ENCODE data around the gene MAST1. TPM values are rescaled to one million over a fixed set of nuclear protein-coding genes. Genes with fewer than 3 reads are reported as not detected.
"Not testable (repeated sequence)": the region's sequence is repeated elsewhere in the genome, so short reads cannot be mapped to it uniquely, and the experiment has no call there.

Gene MAST1
- total and polyA plus RNA-seq, 5 donors: 0.20 to 0.59 (median 0.33) TPM; not detected in 1

DNA sequence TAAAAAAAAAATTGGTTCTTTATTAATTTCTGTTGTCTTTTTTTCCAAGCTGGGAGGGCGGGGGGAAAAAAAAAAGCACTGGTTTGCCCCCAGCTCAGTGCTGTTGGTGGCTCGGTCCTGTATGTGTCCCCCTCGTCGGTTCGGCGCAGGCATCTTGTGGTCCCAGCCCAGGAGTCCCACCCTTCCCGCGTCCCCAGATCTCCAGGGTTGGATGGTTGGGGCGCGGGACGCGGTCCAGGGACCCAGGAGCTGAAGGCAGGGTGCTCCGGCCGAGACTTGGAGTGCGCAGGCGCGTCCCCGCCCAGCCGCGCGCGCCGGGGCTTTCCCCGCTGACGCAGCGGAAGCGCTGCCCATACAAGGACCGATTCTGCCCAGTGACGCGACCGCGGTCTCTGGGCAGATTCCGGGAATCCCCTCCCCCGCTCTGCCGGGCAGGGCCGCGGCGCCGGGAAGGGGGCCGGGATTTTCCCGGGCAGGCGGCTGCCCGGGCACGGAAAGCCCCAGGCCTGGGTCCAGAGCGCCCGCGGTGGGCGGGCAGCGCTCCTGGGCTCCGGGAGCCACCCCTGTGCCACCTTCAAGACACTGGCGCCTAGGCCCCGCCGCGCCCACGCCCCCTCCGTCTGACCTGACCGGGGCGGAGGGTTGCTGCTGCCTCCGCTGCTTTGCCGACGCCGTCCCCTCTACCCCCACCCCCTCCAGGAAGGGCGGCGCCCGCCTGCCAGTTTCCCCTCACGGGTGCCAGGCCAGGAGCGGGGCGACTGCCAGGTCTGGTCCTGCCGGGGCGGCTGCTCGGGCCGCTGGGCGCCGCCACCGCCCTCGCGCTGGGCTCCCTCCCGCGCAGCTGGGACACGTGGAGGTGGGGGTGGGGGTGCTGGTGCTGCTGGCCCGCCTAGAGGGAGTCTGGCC lies 44.8 kb upstream of the MAST1 start:
- WGBS: under 1% methylated on average over 81 of the region's 81 CpGs
- H3K27ac ChIP-seq (ENCODE audit: low read length): peak overlapping the region; percentile 94
- no peaks in the 10 kb centered on the region for H3K4me1 ChIP-seq (ENCODE audit: control insufficient read depth, insufficient read depth, low read length)
- H3K4me3 ChIP-seq (ENCODE audit: low read length): peak overlapping the region; percentile 82
- intact Hi-C loops (cut with DNase I): loop anchor here in 1 of 4 donors (2.0 kb wide), 1 partner anchor 15 kb away; no protein-coding TSS in a partner anchor
- no peaks in the 10 kb centered on the region for H3K9me3 ChIP-seq (ENCODE audit: control insufficient read depth, low read length)
- ATAC-seq (peak; percentile 45 to 48), DNase-seq (peak; percentile 93 to 97 (median 97))
- H3K27me3 ChIP-seq (ENCODE audit: control insufficient read depth, insufficient read depth): no peaks in the 10 kb centered on the region

- Histone ChIP-seq H3K27ac (ENCODE audit: low read length) (peak overlapping the region; percentile 93), H3K4me3 (ENCODE audit: low read length) (peak overlapping the region; percentile 82), H3K4me1 (ENCODE audit: control insufficient read depth, insufficient read depth, low read length) (no peaks in the 10 kb centered on the region), H3K9me3 (ENCODE audit: control insufficient read depth, low read length) (no peaks in the 10 kb centered on the region), H3K27me3 (ENCODE audit: control insufficient read depth, insufficient read depth) (no peaks in the 10 kb centered on the region)
- WGBS: 71% methylated on average over 7 of the region's 7 CpGs
- DNase-seq: peak in 1 of 3 donors; percentile 42
- intact Hi-C loops (cut with DNase I): loop anchor here in 1 of 4 donors (2.0 kb wide), 1 partner anchor 16 kb away; no protein-coding TSS in a partner anchor
- no peak for ATAC-seq
These were observed 43.9 kb upstream of the MAST1 start for GRCh38 chr19:12794196-12794941.

DNA sequence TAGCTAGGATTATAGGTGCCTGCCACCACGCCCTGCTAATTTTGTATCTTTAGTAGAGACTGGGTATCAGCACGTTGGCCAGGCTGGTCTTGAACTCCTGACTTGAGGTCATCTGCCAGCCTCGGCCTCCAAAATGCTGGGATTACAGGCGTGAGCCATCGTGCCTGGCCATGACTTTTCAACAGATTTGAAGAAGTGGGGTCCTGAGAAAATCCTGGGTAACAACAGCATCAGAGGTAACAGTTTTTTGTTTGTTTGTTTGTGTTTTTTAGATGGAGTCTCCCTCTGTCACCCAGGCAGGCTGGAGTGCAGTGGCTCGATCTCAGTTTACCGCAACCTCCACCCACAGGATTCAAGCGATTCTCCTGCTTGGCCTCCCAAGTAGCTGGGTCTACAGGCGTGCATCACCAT lies 43.3 kb upstream of the MAST1 start:
- 92% methylated on average over 9 of the region's 9 CpGs for WGBS
- Histone ChIP-seq H3K4me3 (ENCODE audit: low read length) (no peak overlapping the region), H3K4me1 (ENCODE audit: control insufficient read depth, insufficient read depth, low read length) (no peaks in the 10 kb centered on the region), H3K27ac (ENCODE audit: low read length) (no peak overlapping the region), H3K27me3 (ENCODE audit: control insufficient read depth, insufficient read depth) (no peaks in the 10 kb centered on the region), H3K9me3 (ENCODE audit: control insufficient read depth, low read length) (no peaks in the 10 kb centered on the region)
- intact Hi-C loops (cut with DNase I): loop anchor here in 1 of 4 donors (2.0 kb wide), 1 partner anchor 16 kb away; no protein-coding TSS in a partner anchor
- ATAC-seq (no peak), DNase-seq (peak in 2 of 3 donors; percentile 28 to 45)

- no peak overlapping the region for H3K4me3 ChIP-seq (ENCODE audit: low read length)
- DNase-seq: peak; percentile 79 to 85 (median 82)
- intact Hi-C loops (cut with DNase I): loop anchor here in 1 of 4 donors (2.0 kb wide), 1 partner anchor 20 kb away; no protein-coding TSS in a partner anchor
- H3K27me3 ChIP-seq (ENCODE audit: control insufficient read depth, insufficient read depth): no peaks in the 10 kb centered on the region
- H3K9me3 ChIP-seq (ENCODE audit: control insufficient read depth, low read length): no peaks in the 10 kb centered on the region
- ATAC-seq: peak; percentile 10
- H3K27ac ChIP-seq (ENCODE audit: low read length): peak overlapping the region; percentile 13
- 10% methylated on average over 18 of the region's 18 CpGs for WGBS
- peaks cover 5% of the 10 kb centered on the region for H3K4me1 ChIP-seq (ENCODE audit: control insufficient read depth, insufficient read depth, low read length)
These were observed 41.9 kb upstream of the MAST1 start for GRCh38 chr19:12796146-12797071.

GRCh38 chr19:12797141-12797587 lies 41.2 kb upstream of the MAST1 start:
- DNase-seq (peak in 1 of 3 donors; percentile 7), ATAC-seq (no peak)
- Histone ChIP-seq H3K27ac (ENCODE audit: low read length) (no peak overlapping the region), H3K4me1 (ENCODE audit: control insufficient read depth, insufficient read depth, low read length) (peaks cover 5% of the 10 kb centered on the region), H3K4me3 (ENCODE audit: low read length) (no peak overlapping the region), H3K27me3 (ENCODE audit: control insufficient read depth, insufficient read depth) (no peaks in the 10 kb centered on the region), H3K9me3 (ENCODE audit: control insufficient read depth, low read length) (no peaks in the 10 kb centered on the region)
- intact Hi-C loops (cut with DNase I): loop anchor here in 1 of 4 donors (2.0 kb wide), 1 partner anchor 20 kb away; no protein-coding TSS in a partner anchor
- WGBS: 94% methylated on average over 6 of the region's 6 CpGs

DNA sequence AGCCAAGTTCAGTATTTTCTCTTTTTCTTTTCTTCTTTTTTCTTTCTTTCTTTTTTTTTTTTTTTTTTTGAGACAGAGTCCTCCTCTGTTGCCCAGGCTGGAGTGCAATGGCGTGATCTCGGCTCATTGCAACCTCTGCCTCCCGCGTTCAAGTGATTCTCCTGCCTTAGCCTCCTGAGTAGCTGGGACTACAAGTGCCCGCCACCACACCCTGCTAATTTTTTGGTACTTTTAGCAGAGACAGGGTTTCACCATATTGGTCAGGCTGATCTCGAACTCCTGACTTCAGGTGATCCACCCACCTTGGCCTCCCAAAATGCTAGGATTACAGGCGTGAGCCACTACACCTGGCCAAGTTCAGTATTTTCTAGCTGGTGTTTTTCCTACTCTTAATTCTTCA lies 40.7 kb upstream of the MAST1 start:
- H3K9me3 ChIP-seq (ENCODE audit: control insufficient read depth, low read length); H3K4me1 ChIP-seq (ENCODE audit: control insufficient read depth, insufficient read depth, low read length); H3K4me3 ChIP-seq (ENCODE audit: low read length); H3K27ac ChIP-seq (ENCODE audit: low read length); DNase-seq; H3K27me3 ChIP-seq (ENCODE audit: control insufficient read depth, insufficient read depth); ATAC-seq: not testable (repeated sequence)
- 95% methylated on average over 7 of the region's 7 CpGs for WGBS
- intact Hi-C loops (cut with DNase I): loop anchor here in 1 of 4 donors (2.0 kb wide), 1 partner anchor 21 kb away; no protein-coding TSS in a partner anchor

DNA sequence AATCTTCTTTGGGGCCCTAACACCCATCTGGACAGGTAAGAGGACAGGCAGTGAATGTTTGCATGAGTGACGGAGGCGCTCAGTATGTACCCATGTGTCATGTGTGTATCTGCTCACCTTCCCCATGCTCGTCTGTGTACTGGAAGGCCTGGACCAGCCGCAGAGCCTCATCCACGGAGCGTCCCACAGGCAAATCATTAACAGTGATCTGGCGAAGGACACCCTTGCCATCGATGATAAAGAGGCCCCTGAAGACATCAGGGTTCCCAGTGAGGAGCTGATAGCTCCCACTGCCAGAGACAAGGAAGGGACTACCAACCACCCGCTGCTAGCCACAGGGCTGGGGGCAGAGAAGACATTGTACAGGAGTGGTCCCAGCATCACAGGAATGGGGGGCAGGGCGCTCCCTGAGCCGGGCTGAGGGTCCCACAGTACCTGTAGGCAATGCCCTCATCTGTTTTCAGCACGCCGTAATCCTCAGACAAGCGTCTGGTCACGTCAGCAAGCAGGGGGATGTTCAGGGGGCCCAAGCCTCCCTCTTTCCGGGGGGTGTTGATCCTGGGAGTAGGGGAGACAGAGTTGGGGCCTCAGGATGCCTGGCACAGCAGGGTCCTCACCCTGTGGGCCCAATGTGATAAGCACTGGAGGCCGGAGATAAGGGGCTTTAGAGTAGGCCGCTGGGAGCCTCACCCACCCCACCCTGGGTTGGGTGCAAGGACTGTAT lies 38.4 kb upstream of the MAST1 start:
- Histone ChIP-seq H3K9me3 (ENCODE audit: control insufficient read depth, low read length) (no peaks in the 10 kb centered on the region), H3K27ac (ENCODE audit: low read length) (no peak overlapping the region)
- intact Hi-C loops (cut with DNase I): loop anchor here in 3 of 4 donors (5.0 kb wide), 1 partner anchor 33 kb away; no protein-coding TSS in a partner anchor

GRCh38 chr19:12800466-12800770 lies 37.9 kb upstream of the MAST1 start:
- ATAC-seq (no peak), DNase-seq (no peak)
- Histone ChIP-seq H3K4me3 (ENCODE audit: low read length) (no peak overlapping the region), H3K4me1 (ENCODE audit: control insufficient read depth, insufficient read depth, low read length) (peaks cover 5% of the 10 kb centered on the region), H3K27ac (ENCODE audit: low read length) (no peak overlapping the region), H3K9me3 (ENCODE audit: control insufficient read depth, low read length) (no peaks in the 10 kb centered on the region), H3K27me3 (ENCODE audit: control insufficient read depth, insufficient read depth) (no peaks in the 10 kb centered on the region)
- intact Hi-C loops (cut with DNase I): loop anchor here in 3 of 4 donors (5.0 kb wide), 1 partner anchor 33 kb away; no protein-coding TSS in a partner anchor
- WGBS: 79% methylated on average over 1 of the region's 1 CpG

More for the DNA sequence above, 38.4 kb upstream of the MAST1 start:
- ATAC-seq (no peak), DNase-seq (peak in 1 of 3 donors; percentile 40)
- H3K27me3 ChIP-seq (ENCODE audit: control insufficient read depth, insufficient read depth): no peaks in the 10 kb centered on the region
- WGBS: 86% methylated on average over 18 of the region's 18 CpGs
- peaks cover 5% of the 10 kb centered on the region for H3K4me1 ChIP-seq (ENCODE audit: control insufficient read depth, insufficient read depth, low read length)
- no peak overlapping the region for H3K4me3 ChIP-seq (ENCODE audit: low read length)

- peak; percentile 37 to 41 for ATAC-seq
- peak in 2 of 3 donors; percentile 64 to 74 for DNase-seq
- intact Hi-C loops (cut with DNase I): loop anchor here in 3 of 4 donors (5.0 kb wide), 1 partner anchor 34 kb away; no protein-coding TSS in a partner anchor
These were observed 37.3 kb upstream of the MAST1 start for GRCh38 chr19:12800923-12801465.

More at GRCh38 chr19:12800923-12801465, 37.3 kb upstream of the MAST1 start:
- Histone ChIP-seq H3K9me3 (ENCODE audit: control insufficient read depth, low read length) (no peaks in the 10 kb centered on the region), H3K27ac (ENCODE audit: low read length) (peak overlapping the region; percentile 67), H3K4me1 (ENCODE audit: control insufficient read depth, insufficient read depth, low read length) (peaks cover 5% of the 10 kb centered on the region), H3K4me3 (ENCODE audit: low read length) (peak overlapping the region; percentile 69), H3K27me3 (ENCODE audit: control insufficient read depth, insufficient read depth) (no peaks in the 10 kb centered on the region)
- WGBS: 9% methylated on average over 38 of the region's 38 CpGs

Data from right cardiac atrium (tissue), 5 donors.